MV-4-11 (cell line): ENCODE results near the gene TGFBR3L.
A peak's percentile ranks its signal among the peaks of the same experiment; 100 is the strongest.

Experiments used
- DNase-seq: peaks from one replicate; lab custom pipeline; 2025; lab: John Stamatoyannopoulos, UW

The TGFBR3L gene

GRCh38 chr19:7914598-7915045, at the start of gene TGFBR3L:
TSS of gene TGFBR3L (plus strand) at chr19:7914830.
- no peak for DNase-seq

- no peak for DNase-seq
Measured at GRCh38 chr19:7865262-7865911, 49.2 kb upstream of the TGFBR3L start.

- DNase-seq = no peak
Measured at GRCh38 chr19:7866399-7867091, 48.1 kb upstream of the TGFBR3L start.

- no peak for DNase-seq
Measured at GRCh38 chr19:7867092-7867844, 47.4 kb upstream of the TGFBR3L start.

- peak; percentile 68 for DNase-seq
Measured at GRCh38 chr19:7868326-7868670, 46.3 kb upstream of the TGFBR3L start.

GRCh38 chr19:7868671-7869452, 45.8 kb upstream of the TGFBR3L start:
- DNase-seq = peak; percentile 92

- peak; percentile 60 for DNase-seq
Measured at GRCh38 chr19:7869453-7869909, 45.1 kb upstream of the TGFBR3L start.

GRCh38 chr19:7869910-7870511, 44.6 kb upstream of the TGFBR3L start:
- peak; percentile 69 for DNase-seq

GRCh38 chr19:7870571-7871436, 43.8 kb upstream of the TGFBR3L start:
- DNase-seq = peak; percentile 95

GRCh38 chr19:7871437-7872305, 43.0 kb upstream of the TGFBR3L start:
- peak; percentile 95 for DNase-seq

- no peak for DNase-seq
Measured at GRCh38 chr19:7872306-7873204, 42.1 kb upstream of the TGFBR3L start.

GRCh38 chr19:7873304-7874075, 41.1 kb upstream of the TGFBR3L start:
- no peak for DNase-seq

- DNase-seq = no peak
Measured at GRCh38 chr19:7874076-7874896, 40.3 kb upstream of the TGFBR3L start, which contains the start of gene PRR36. TSS of gene PRR36 (minus strand) at chr19:7874390. CDS start at chr19:7873689, 701 bp downstream.

- DNase-seq = no peak
Measured at GRCh38 chr19:7874897-7875273, 39.7 kb upstream of the TGFBR3L start.

- no peak for DNase-seq
Measured at GRCh38 chr19:7877249-7877836, 37.3 kb upstream of the TGFBR3L start.

- DNase-seq = no peak
Measured at GRCh38 chr19:7879111-7879807, 35.4 kb upstream of the TGFBR3L start.
